HG02798 (cell line): ENCODE data around the gene LIG3.
"Not testable (repeated sequence)": the region's sequence is repeated elsewhere in the genome, so short reads cannot be mapped to it uniquely, and the experiment has no call there.

Experiments used
- ATAC-seq: cut with Tn5 transposase; IDR thresholded peaks from one replicate; pipeline ENCODE4 v1.9.1; 2021; ENCODE audit warnings: mild to moderate bottlenecking; ENCODE audit not compliant: unreplicated experiment, poor library complexity

The LIG3 gene

DNA sequence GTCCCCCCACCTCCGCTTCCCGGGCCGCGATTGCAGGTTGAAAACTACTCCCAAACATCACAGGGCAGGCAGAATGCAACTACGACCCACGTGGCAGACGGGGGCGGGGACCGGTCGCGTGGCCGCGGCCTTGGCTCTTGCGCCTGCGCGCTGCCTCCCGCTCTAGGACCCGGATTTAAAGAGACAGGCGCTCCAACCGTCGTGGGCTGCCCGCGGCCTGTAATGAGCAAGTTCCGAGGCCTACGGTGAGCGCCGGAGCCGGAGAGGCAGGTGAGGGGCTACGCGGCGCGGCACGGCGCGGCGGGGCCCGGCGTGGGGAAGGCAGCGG, at the start of gene LIG3:
Gene LIG3 (plus strand): TSS at position 160 of the 328 bp plus-strand sequence. CDS start 2,494 bp downstream, outside the sequence.
- peak; percentile 89 for ATAC-seq

DNA sequence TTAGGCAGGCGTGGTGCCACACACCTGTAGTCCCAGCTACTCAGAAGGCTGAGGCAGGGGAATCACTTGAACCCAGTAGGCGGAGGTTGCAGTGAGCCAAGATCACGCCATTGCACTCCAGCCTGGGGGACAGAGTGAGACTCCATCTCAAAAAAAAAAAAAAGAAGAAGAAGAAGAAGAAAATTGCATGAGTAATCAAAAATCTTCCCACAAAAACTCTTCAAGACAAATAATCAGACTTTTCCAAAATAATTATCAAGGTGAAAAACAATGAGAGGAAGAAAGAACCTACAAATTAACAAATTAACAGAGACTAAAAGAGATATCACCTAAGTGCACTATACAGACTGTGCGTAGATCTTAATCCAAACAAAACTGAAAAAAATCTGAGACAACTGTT, 29.5 kb upstream of the LIG3 start:
- ATAC-seq: not testable (repeated sequence)

DNA sequence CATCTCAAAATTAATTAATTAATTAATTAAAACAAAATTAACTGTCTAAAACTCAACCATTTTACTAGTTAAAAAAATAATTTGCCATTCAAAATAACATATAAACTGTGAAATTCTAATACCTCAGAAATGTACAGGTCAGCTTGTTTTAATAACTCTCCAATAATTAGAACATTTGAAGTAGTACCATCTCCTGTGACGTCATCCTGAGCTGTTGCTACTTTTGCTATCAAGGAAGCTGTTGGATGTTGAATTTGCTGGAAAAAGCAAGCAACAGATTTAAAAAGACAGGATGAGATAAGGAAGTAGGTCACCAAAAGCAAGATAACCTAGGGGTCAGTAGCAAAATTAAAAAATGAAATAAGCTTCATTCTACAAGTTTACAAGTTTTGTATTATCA, 21.9 kb upstream of the LIG3 start:
- no peak for ATAC-seq

DNA sequence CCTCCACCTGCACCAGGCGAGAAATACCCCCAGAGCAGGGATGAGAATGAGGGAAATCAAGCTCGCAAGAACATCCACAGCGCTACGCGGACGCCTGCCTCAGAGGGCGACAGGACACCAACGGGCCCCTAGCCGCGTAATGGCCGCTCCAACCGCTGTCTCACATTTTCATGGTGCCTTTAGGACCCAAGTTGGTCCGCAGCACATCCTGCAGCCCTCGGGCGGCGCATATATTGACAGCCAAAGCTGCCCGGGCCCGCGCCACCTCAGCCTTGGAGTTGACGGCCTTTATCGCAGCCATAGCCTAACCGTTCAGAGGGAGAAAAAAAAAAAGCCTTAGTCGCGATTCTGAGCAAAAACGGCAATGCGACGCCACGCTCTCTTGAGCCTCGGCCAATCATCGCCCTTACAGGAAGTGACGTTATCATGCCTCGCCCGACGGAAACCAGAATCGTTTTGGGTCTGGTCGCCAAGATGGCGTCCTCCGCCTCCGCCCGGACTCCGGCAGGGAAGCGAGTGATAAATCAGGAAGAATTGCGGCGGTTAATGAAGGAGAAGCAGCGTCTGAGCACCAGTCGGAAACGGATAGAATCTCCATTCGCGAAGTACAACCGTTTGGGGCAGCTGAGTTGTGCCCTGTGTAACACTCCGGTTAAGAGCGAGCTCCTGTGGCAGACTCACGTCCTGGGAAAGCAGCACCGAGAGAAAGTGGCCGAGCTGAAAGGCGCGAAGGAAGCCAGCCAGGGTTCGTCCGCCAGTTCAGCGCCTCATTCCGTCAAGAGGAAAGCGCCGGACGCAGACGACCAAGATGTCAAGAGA, 19.0 kb upstream of the LIG3 start, which contains the start of the genes CCT6B and ZNF830:
Gene CCT6B (minus strand): TSS at position 368 of the 819 bp plus-strand sequence. CDS start 67 bp downstream, at position 301.
Gene ZNF830 (plus strand): TSS at position 448 of the 819 bp plus-strand sequence. CDS start 27 bp downstream, at position 475.
- ATAC-seq: peak; percentile 96

GRCh38 chr17:34974179-34974578, 6.1 kb upstream of the LIG3 start:
- no peak for ATAC-seq

DNA sequence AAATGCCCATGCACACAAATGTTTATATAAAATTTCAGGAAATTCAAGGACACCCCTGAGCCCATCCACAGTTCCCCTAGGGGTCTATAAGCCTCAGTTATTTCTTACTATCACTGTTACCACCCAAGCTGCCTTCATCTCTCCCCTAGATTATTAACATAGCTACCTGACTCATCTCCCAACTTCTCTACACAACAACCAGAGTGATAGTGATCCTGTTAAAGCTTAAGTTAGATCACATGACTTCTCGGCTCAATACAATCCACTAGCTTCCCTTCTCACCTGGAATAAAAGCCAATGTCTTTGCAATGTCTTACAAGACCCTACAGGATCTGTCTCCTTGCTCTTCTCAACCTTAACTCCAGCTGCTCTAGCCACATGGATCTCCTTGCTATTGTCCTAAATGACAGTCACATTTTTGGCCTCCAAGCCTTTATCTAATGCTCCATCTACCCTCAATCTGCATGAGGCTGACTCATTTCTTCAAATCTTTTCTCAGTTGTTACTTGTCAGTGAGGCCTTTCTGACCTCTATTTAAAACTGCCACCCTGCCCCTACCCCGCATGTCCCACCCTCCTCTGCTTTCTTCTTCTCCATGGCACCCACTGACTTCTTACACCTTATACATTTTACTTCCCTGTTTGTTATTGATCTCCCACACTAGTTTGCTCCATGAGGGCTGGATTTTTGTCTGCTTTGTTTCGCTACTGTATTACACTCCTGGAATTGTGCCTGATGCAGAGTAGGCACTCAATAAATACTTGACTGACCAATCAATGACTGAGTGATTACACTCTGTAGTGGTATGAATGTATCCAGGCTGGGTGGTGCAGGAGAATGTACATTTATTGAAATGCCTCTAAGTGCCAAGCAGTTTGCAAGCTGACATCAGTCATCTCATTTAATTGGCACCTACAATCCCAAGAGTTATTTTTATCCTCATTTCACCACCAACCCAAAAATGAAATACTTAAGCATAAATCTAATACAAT, 5.2 kb upstream of the LIG3 start:
- no peak for ATAC-seq

- no peak for ATAC-seq
These were observed 1.2 kb upstream of the LIG3 start for GRCh38 chr17:34979153-34979552.

DNA sequence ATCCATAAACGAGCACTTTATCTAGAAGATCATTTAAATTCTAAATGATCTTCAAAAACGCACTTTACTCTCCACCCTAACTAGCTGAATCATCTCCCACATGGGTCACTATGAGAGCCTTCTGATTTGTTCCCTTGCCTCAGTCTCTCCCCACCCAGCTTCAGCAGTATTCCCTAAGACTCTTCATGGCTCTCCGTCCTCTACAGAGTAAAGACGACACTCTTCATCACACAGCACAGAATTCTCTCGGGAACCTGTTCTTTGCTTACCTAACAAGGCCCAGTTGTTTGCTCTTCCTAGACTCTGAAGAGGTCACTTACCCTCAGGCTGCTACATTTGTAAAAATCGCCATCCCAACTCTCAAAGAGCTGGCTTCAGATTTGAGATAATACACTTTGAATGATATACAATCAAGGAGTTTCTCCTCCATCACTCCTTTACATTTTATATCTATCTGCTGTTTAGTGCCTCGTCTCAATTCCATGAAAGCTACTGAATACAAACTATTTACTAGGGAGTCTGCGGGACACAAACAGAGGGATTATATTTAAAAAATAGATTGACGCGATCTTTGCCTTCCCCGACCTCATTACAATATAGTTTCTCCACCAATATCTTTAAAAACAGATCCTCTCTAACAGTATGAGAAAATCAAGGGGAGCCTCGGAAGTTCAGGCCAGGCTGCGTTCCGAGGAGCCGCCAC, 511 bp upstream of the LIG3 start:
- ATAC-seq: no peak

GRCh38 chr17:34980681-34981537, 597 bp downstream of the LIG3 start:
- peak; percentile 88 for ATAC-seq

DNA sequence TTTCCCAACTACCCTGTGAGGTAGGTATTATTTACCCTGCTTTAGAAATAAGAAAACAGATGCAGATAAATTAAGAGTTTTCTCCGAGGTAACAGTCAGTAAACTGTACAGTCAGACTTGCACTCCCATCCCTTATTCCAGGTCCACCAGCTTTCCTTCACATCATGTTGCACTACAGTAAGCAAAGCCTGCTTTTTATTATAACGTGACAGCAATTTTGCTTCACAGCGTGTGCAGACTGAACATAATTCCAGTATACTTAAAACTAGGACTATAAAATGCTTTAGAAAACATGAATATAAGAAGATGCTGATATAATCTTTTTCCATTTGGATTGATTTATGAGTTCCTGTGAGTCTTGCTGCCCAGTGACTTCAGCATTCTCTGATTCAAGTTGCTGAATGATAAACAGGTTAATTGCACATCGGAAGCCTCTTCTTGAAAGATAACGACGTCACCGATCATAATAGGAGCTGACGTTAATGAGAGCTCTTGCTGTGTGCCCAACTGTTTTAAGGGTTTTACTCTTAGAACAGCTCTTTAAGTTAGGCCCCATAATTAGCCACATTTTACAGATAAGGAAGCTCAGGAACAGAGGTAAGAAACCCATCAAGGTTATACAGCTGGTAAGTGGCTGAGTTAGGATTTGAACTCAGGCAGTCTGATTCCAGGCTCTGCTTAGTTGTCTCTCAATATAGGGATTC, 1.4 kb downstream of the LIG3 start:
- ATAC-seq: no peak

DNA sequence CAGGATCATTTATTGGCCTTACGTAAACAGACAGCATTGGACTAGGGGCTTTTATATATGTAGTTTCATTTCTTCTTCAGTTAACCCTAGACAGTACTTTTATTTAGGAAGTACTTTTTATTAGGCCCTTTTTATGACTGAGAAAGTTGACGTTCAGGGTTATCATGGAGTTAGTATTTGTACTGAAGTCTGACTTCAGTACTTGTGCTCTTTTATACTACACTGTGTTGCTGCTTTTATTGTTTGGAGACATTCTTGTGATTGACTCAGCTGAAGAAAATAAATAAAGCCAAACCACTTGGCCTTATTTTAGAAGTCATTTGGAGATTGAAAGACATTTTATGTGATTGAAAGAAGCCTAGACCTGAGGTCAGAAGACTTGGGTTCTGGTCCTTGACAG, 6.9 kb downstream of the LIG3 start:
- no peak for ATAC-seq

GRCh38 chr17:34988644-34989043, 8.3 kb downstream of the LIG3 start:
- ATAC-seq: no peak

DNA sequence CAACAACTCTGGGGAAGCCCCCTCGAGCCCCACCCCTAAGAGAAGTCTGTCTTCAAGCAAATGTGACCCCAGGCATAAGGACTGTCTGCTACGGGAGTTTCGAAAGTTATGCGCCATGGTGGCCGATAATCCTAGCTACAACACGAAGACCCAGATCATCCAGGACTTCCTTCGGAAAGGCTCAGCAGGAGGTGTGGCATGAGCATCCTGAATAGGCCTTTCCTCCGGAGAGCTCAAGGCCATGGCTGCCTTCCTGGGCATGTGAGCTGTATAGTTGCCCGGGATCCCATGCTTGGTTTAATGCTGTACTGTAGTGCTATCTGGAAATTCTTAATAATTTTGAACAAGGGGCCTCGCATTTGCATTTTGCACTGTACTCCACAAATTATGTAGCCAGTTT, 9.2 kb downstream of the LIG3 start:
- no peak for ATAC-seq

DNA sequence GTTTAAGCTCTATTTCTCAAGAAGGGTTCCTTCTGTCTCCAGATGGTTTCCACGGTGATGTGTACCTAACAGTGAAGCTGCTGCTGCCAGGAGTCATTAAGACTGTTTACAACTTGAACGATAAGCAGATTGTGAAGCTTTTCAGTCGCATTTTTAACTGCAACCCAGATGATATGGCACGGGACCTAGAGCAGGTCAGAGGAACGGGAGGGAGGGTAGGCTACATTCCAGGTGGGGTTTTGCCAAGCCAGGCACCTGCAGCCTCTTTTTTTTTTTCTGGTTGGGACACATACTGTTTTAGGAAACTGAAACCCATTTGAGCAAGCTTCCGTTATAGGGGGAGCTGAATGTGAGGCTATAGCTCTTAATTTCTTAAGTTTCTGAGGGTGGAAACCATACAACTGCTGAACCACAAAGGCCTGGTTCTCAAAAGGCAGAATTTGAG, 10.6 kb downstream of the LIG3 start:
- no peak for ATAC-seq

- ATAC-seq: no peak
These were observed 11.3 kb downstream of the LIG3 start for GRCh38 chr17:34991606-34992005.

DNA sequence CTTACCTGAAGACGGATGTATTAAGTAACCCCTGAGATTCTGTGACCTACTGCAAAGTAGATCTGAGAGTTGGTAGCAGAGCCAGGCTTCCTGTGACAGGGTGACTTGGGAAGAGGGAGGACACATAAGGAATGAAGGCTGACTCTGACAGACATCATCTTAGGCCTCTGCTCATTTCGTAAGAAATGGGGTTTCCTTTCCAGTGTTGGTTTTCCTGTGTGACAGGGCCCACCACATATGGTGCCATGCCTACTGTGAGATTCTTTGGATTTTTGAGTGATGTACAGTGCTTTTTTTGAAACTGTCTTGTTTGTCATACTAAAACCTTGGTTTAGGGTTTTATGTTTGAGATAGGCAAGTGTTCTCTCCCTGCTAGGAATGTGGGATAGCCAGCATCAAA, 12.7 kb downstream of the LIG3 start:
- no peak for ATAC-seq

DNA sequence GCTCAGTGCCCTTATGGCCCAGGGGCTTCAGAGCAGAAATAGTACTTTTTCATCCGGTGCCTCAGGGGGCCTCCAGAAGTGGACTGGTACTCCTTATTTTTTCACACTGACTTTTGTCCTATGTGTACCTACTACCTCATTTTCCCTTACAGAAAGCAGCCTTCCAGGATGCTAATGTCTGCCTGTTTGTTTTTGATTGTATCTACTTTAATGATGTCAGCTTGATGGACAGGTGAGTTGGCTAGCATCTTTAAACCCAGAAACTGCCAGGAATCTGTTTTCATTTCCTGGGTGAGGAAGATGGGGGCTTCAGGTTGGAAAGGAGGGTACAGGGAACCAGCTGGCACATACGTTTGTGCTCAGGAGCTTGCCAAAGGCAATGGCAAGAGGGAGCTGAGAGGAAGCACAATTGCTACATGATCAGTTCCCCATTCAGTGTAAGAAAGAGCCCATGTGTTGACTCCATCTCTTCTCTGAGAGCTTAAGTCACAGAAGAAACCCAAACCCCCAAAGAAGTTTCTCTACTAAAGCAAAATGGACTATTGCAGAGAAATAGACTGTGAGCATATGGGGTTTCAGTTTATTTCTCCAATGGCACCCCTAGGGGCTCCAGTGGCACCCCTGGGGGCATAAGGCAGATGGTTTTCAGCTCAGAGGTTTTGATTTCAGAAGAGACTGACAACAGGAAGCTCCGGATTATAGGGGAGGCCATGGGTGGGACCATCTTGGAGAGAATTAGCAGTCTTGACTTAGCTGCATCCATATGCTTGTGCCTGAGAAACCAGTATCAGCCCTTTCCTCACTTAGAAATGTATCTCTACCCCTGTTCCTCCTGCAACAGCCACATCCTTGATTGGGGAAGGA, 16.3 kb downstream of the LIG3 start:
- no peak for ATAC-seq

DNA sequence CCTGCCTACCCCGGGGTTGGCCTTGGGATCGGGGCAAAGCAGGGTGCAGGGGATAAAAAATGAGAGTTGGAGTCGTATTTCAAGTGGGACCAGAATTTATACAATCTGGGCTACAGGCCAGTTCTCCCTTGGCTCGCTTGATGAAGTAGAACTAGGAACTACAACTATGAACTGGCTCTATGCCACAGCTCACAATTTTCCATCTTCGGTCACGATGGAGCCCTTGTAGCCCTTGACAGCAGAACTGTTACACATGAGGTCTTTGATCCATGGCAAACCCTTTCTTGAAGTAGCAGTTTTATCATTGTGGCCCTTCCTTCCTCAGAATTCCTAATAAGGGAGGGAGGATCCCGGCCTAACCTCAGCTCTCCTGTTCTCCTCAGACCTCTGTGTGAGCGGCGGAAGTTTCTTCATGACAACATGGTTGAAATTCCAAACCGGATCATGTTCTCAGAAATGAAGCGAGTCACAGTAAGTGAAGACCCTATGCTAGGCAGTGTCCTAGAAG, 17.1 kb downstream of the LIG3 start:
- ATAC-seq: no peak
